ENCODE measurements around the gene GPR55. TPM values are rescaled to one million over a fixed set of nuclear protein-coding genes. Genes with fewer than 3 reads are reported as not detected.
"Not testable (repeated sequence)": the region's sequence is repeated elsewhere in the genome, so short reads cannot be mapped to it uniquely, and the experiment has no call there.

GPR55 gene
- total RNA-seq, 1 donor from 2014 or later: not detected

- H3K9me3 Mint-ChIP-seq: peaks cover 14% of the 10 kb centered on the region
- Histone ChIP-seq H3F3A (ENCODE audit: low read depth) (no peaks in the 10 kb centered on the region), H3K4me3 (no peak overlapping the region), H3K27ac (no peak overlapping the region), H3K9me3 (ENCODE audit: low read depth) (no peaks in the 10 kb centered on the region), H4K20me1 (ENCODE audit: low read depth) (no peaks in the 10 kb centered on the region), H3K4me2 (no peak overlapping the region), H3K36me3 (no peaks in the 10 kb centered on the region), H3K27me3 (no peaks in the 10 kb centered on the region), H3K9ac (no peak overlapping the region), H2AFZ (replicated peaks) (peak overlapping the region; percentile 42), H3K4me1 (peaks cover 9% of the 10 kb centered on the region), H3K79me2 (ENCODE audit: low read depth) (no peaks in the 10 kb centered on the region)
- H3K4me3 Mint-ChIP-seq: no peak overlapping the region
- no peak overlapping the region for H3K27ac Mint-ChIP-seq
- H3K4me1 Mint-ChIP-seq: peaks cover 6% of the 10 kb centered on the region
- no peaks in the 10 kb centered on the region for H3K36me3 Mint-ChIP-seq
- TF ChIP-seq EZH2 (IDR thresholded peaks at IDR 0.05): no peak
- TF ChIP-seq, protein P1, sequence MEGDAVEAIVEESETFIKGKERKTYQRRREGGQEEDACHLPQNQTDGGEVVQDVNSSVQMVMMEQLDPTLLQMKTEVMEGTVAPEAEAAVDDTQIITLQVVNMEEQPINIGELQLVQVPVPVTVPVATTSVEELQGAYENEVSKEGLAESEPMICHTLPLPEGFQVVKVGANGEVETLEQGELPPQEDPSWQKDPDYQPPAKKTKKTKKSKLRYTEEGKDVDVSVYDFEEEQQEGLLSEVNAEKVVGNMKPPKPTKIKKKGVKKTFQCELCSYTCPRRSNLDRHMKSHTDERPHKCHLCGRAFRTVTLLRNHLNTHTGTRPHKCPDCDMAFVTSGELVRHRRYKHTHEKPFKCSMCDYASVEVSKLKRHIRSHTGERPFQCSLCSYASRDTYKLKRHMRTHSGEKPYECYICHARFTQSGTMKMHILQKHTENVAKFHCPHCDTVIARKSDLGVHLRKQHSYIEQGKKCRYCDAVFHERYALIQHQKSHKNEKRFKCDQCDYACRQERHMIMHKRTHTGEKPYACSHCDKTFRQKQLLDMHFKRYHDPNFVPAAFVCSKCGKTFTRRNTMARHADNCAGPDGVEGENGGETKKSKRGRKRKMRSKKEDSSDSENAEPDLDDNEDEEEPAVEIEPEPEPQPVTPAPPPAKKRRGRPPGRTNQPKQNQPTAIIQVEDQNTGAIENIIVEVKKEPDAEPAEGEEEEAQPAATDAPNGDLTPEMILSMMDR (IDR thresholded peaks at IDR 0.05): no peak
- no peak for TF ChIP-seq EZH2phosphoT487 (IDR thresholded peaks at IDR 0.05)
- no peak for DNase-seq (ENCODE audit: low spot score)
- H3K27me3 Mint-ChIP-seq (ENCODE audit: insufficient read depth, low read depth): peaks cover 4% of the 10 kb centered on the region
Observed at GRCh38 chr2:230938516-230939065, 13.5 kb upstream of the GPR55 start.

GRCh38 chr2:230938098-230938497 lies 13.1 kb upstream of the GPR55 start:
- Mint-ChIP-seq H3K9me3 (peaks cover 14% of the 10 kb centered on the region), H3K36me3 (no peaks in the 10 kb centered on the region), H3K4me1 (peaks cover 6% of the 10 kb centered on the region), H3K27me3 (ENCODE audit: insufficient read depth, low read depth) (peaks cover 4% of the 10 kb centered on the region), H3K4me3 (no peak overlapping the region), H3K27ac (no peak overlapping the region)
- Histone ChIP-seq H3K27me3 (no peaks in the 10 kb centered on the region), H3K4me2 (no peak overlapping the region), H3K4me3 (no peak overlapping the region), H3K9ac (no peak overlapping the region), H3F3A (ENCODE audit: low read depth) (no peaks in the 10 kb centered on the region), H3K79me2 (ENCODE audit: low read depth) (no peaks in the 10 kb centered on the region), H3K4me1 (peaks cover 9% of the 10 kb centered on the region), H3K9me3 (ENCODE audit: low read depth) (no peaks in the 10 kb centered on the region), H3K36me3 (no peaks in the 10 kb centered on the region), H3K27ac (no peak overlapping the region), H2AFZ (replicated peaks) (no peak overlapping the region), H4K20me1 (ENCODE audit: low read depth) (no peaks in the 10 kb centered on the region)
- TF ChIP-seq EZH2phosphoT487 (IDR thresholded peaks at IDR 0.05) (no peak), EZH2 (IDR thresholded peaks at IDR 0.05) (no peak)
- TF ChIP-seq, protein P1 (IDR thresholded peaks at IDR 0.05): no peak
- DNase-seq (ENCODE audit: low spot score): no peak

DNA sequence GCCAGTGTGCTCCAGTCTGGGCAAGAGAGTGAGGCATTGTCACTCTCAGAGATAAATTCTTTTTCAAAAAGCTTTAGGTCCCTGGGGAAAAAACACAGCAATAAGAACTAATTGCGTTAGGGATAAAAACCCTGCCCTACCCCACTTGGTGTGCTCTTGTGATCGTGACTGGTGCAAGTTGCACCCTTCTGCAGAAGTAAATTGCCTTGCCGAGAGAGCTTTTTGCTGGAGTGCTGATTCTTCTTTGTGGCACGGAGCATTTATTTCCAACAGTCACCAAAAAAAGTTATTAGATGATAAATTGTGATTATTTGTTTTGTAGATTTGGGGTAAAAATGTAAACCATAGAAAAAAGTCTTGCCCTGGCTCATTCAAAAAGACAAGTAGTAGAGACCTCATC lies 12.3 kb upstream of the GPR55 start:
- Mint-ChIP-seq H3K9me3 (peaks cover 14% of the 10 kb centered on the region), H3K4me3 (no peak overlapping the region), H3K27ac (no peak overlapping the region), H3K36me3 (no peaks in the 10 kb centered on the region), H3K4me1 (peaks cover 11% of the 10 kb centered on the region), H3K27me3 (ENCODE audit: insufficient read depth, low read depth) (peaks cover 4% of the 10 kb centered on the region)
- Histone ChIP-seq H3F3A (ENCODE audit: low read depth) (no peaks in the 10 kb centered on the region), H2AFZ (replicated peaks) (no peak overlapping the region), H3K4me1 (peaks cover 9% of the 10 kb centered on the region), H3K27me3 (no peaks in the 10 kb centered on the region), H3K27ac (no peak overlapping the region), H3K9me3 (ENCODE audit: low read depth) (no peaks in the 10 kb centered on the region), H3K4me2 (no peak overlapping the region), H3K4me3 (no peak overlapping the region), H3K79me2 (ENCODE audit: low read depth) (no peaks in the 10 kb centered on the region), H4K20me1 (ENCODE audit: low read depth) (no peaks in the 10 kb centered on the region), H3K36me3 (no peaks in the 10 kb centered on the region), H3K9ac (no peak overlapping the region)
- TF ChIP-seq EZH2 (IDR thresholded peaks at IDR 0.05) (no peak), EZH2phosphoT487 (IDR thresholded peaks at IDR 0.05) (no peak)
- TF ChIP-seq, protein P1 (IDR thresholded peaks at IDR 0.05): no peak
- DNase-seq (ENCODE audit: low spot score): no peak

GRCh38 chr2:230936243-230936642 lies 11.2 kb upstream of the GPR55 start:
- not testable (repeated sequence) for H3K4me1 ChIP-seq; H3K27me3 Mint-ChIP-seq (ENCODE audit: insufficient read depth, low read depth); DNase-seq (ENCODE audit: low spot score); H3K4me3 ChIP-seq; H3F3A ChIP-seq (ENCODE audit: low read depth); H3K27ac ChIP-seq; H2AFZ ChIP-seq (replicated peaks); H3K4me3 Mint-ChIP-seq; H3K9ac ChIP-seq; H3K27ac Mint-ChIP-seq; H3K36me3 ChIP-seq; H4K20me1 ChIP-seq (ENCODE audit: low read depth); H3K79me2 ChIP-seq (ENCODE audit: low read depth); H3K4me2 ChIP-seq; H3K27me3 ChIP-seq; H3K36me3 Mint-ChIP-seq; H3K9me3 ChIP-seq (ENCODE audit: low read depth)
- Mint-ChIP-seq H3K9me3 (peaks cover 14% of the 10 kb centered on the region), H3K4me1 (peaks cover 12% of the 10 kb centered on the region)

Data from neural progenitor cell (in vitro differentiated cells).